ENCODE measurements around the gene PPDPF.
"Not testable (repeated sequence)": the region's sequence is repeated elsewhere in the genome, so short reads cannot be mapped to it uniquely, and the experiment has no call there.

Gene PPDPF

DNA sequence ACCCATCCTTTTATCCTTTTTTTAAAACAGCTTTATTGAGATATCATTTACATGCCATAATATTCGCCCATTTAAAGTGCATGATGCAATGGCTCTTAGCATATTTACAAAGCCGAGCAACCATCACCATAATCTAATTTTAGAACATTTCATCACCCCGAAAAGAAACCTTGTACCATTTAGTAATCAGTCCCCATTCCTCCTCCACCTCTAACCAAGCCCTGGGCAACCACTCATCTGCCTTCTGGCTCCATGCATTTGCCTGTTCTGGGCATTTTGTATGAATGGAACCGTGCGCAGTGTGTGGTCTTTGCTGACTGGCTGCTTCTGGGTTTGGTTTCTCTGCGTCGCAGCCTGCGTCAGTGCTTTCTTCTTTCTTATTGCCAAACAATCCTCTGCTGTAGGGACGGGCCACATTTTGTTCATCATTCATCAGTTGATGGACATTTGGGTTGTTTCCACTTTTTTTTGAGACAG lies 11.4 kb upstream of the PPDPF start:
- Histone ChIP-seq H3K4me1 (ENCODE audit: control insufficient read depth, insufficient read depth, low read length) (no peaks in the 10 kb centered on the region), H3K4me3 (ENCODE audit: insufficient read depth, low read depth, low read length) (no peak overlapping the region), H3K27ac (ENCODE audit: insufficient read depth, low read depth, low read length, poor library complexity, severe bottlenecking) (no peak overlapping the region), H3K36me3 (ENCODE audit: control insufficient read depth, insufficient read depth, low read length) (no peaks in the 10 kb centered on the region), H3K27me3 (ENCODE audit: control insufficient read depth, insufficient read depth, low read length, poor library complexity, severe bottlenecking) (no peaks in the 10 kb centered on the region), H3K9me3 (ENCODE audit: control insufficient read depth, low read length) (no peaks in the 10 kb centered on the region)
- 88 to 94% methylated on average over 9 of the region's 9 CpGs for WGBS, 2 experiments

DNA sequence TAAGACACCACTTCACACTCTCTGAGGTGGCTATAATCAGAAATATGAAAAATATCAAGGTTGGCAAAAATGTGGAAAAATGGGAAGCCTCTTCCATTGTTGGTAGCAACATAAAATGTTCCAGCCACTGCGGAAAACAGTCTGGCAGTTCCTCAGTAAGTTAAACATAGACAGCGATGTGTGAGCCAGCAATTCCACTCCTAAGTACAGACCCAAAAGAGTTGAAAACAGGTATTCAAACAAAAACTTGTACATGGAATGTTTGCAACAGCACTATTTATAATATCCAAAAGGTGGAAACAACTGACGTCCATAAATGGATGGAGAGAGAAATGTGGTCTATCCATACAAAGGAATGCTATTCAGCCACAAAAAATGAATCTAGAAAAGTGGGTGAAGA lies 7.4 kb upstream of the PPDPF start:
- no peak overlapping the region for H3K4me3 ChIP-seq (ENCODE audit: insufficient read depth, low read depth, low read length)
- H3K4me1 ChIP-seq (ENCODE audit: control insufficient read depth, insufficient read depth, low read length), result peaks cover under 1% of the 10 kb centered on the region
- H3K36me3 ChIP-seq (ENCODE audit: control insufficient read depth, insufficient read depth, low read length), result no peaks in the 10 kb centered on the region
- H3K9me3 ChIP-seq (ENCODE audit: control insufficient read depth, low read length), result no peaks in the 10 kb centered on the region
- WGBS, 2 experiments, result 86 to 93% methylated on average over 3 of the region's 3 CpGs
- peaks cover 3% of the 10 kb centered on the region for H3K27me3 ChIP-seq (ENCODE audit: control insufficient read depth, insufficient read depth, low read length, poor library complexity, severe bottlenecking)
- H3K27ac ChIP-seq (ENCODE audit: insufficient read depth, low read depth, low read length, poor library complexity, severe bottlenecking), result no peak overlapping the region

DNA sequence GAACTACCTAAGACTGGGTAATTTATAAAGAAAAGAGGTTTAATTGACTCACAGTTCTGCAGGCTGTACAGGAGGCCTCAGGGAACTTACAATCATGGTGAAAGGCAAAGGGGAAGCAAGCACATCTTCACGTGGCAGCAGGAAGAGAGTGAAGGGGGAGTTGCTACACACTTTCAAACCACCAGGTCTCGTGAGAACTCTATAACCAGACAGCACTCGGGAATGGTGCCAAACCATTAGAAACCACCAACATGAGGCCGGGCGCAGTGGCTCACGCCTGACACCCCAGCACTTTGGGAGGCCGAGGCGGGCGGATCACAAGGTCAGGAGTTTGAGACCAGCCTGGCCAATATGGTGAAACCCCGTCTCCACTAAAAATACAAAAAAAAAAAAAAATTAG lies 6.0 kb upstream of the PPDPF start:
- H3K9me3 ChIP-seq (ENCODE audit: control insufficient read depth, low read length); H3K4me3 ChIP-seq (ENCODE audit: insufficient read depth, low read depth, low read length); H3K36me3 ChIP-seq (ENCODE audit: control insufficient read depth, insufficient read depth, low read length); H3K27ac ChIP-seq (ENCODE audit: insufficient read depth, low read depth, low read length, poor library complexity, severe bottlenecking): not testable (repeated sequence)
- H3K27me3 ChIP-seq (ENCODE audit: control insufficient read depth, insufficient read depth, low read length, poor library complexity, severe bottlenecking), result peaks cover 16% of the 10 kb centered on the region
- H3K4me1 ChIP-seq (ENCODE audit: control insufficient read depth, insufficient read depth, low read length), result peaks cover 10% of the 10 kb centered on the region
- 82 to 88% methylated on average over 9 to 10 of the region's 10 CpGs for WGBS, 2 experiments

DNA sequence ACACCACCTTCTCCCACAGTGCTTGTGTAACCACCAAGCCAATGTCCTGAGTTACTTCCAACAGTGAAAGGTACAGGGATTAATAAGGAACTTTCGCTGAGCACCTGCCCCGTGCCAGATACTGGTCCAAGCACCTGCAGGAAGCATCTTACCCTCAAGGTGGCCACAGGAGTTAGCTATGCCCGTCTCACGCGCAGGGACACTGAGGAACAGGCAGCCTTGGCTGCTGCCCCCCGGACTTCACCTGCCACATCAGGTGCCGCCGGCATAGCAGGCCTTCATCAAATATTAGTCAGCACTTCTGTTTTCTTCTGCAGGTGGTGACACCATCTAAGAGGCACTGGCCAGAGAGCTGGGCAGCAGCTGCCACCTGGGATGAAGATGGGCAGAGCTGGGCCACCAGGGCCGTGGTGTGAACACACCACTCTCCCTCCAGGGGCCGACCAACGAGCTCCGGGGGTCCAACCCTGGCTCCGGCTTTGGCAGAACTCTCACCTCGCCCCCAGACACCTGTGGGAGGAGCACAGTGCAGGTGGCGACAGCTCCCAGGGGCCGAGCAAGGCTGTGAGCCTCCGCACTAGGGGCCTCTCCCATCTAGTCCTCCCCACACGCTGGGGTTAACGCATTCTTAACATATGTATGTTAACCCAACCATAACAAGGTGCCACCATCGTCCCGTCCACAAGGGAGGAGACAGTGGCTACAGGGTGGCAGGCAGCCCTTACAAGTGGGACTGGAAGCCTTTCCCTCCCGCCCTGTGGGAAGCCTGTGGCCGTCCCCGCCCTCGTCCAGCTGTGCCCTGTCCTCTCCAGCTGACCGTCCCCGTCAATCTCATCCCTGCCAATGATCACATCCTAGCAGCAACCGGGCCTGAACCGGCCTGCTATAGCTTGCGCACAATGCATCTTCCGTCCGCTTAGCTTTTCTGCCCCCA lies 2.9 kb upstream of the PPDPF start:
- Histone ChIP-seq H3K36me3 (ENCODE audit: control insufficient read depth, insufficient read depth, low read length) (peaks cover 6% of the 10 kb centered on the region), H3K9me3 (ENCODE audit: control insufficient read depth, low read length) (no peaks in the 10 kb centered on the region), H3K4me1 (ENCODE audit: control insufficient read depth, insufficient read depth, low read length) (peaks cover 10% of the 10 kb centered on the region), H3K4me3 (ENCODE audit: insufficient read depth, low read depth, low read length) (no peak overlapping the region), H3K27ac (ENCODE audit: insufficient read depth, low read depth, low read length, poor library complexity, severe bottlenecking) (no peak overlapping the region), H3K27me3 (ENCODE audit: control insufficient read depth, insufficient read depth, low read length, poor library complexity, severe bottlenecking) (peaks cover 24% of the 10 kb centered on the region)
- 88% methylated on average over 32 of the region's 32 CpGs for WGBS, 2 experiments

DNA sequence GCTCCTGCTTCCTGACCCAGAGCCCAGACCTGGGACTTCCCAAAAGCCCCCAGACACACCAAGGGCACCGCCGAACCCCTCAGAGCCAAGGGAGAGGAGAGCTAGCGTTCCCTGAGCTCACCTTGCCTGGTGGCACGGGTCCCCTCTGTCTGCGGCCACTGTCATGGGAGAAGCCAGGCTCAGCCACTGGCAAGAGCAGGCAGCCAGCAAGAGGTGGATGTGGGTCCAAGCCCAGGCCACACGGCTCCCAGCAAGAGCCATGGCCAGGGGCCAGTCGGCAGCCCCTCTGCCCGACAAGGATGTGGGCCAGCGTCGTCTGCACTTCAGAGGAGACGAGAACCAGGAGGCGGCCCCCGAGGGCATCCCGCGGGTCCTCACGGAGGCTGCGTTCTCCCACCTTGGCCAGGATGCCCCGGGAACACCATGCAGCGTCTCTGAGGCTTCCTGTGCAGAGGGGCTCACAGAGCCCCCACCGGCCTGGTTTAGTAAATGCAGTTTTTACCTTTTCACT lies 2.2 kb upstream of the PPDPF start:
- WGBS, 2 experiments, result 69 to 74% methylated on average over 20 of the region's 20 CpGs
- Histone ChIP-seq H3K36me3 (ENCODE audit: control insufficient read depth, insufficient read depth, low read length) (peaks cover 12% of the 10 kb centered on the region), H3K4me3 (ENCODE audit: insufficient read depth, low read depth, low read length) (no peak overlapping the region), H3K4me1 (ENCODE audit: control insufficient read depth, insufficient read depth, low read length) (peaks cover 10% of the 10 kb centered on the region), H3K27ac (ENCODE audit: insufficient read depth, low read depth, low read length, poor library complexity, severe bottlenecking) (no peak overlapping the region), H3K9me3 (ENCODE audit: control insufficient read depth, low read length) (no peaks in the 10 kb centered on the region), H3K27me3 (ENCODE audit: control insufficient read depth, insufficient read depth, low read length, poor library complexity, severe bottlenecking) (peaks cover 24% of the 10 kb centered on the region)

DNA sequence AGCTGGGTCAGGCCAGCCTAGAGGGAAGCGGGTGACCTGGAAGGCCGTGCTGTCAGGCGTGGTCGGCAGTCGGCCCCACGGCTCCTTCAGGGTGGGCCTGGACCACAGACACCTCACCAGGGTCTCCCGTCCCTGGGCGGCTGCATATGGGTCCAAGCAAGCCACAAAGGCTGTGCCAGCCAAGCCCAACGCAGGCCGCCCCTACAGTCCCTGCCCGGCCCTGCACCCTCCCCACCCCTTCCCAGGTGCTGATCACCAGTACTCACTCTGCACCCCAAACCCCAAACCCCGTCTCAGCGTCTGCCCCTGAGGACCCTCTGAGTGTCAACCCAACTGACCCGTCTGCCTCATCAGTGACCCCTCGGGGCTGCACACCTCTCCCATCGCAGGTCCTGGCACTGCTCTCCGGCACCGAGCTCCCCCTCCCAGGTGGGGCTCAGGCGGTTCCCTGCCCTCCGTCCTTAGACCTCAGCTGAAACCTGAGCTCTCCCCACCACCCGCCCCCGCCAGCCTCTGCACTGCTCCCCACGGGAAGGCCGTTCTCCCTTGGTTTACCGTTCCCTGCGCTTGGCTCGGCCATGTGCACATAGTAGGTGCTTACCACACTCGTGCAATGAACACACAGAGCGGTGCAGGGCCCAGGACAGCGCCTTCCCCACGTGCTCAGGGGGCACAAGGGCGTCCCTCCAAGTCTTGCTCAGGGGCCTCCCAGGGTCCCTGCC lies 1.5 kb upstream of the PPDPF start:
- Histone ChIP-seq H3K36me3 (ENCODE audit: control insufficient read depth, insufficient read depth, low read length) (peaks cover 17% of the 10 kb centered on the region), H3K9me3 (ENCODE audit: control insufficient read depth, low read length) (no peaks in the 10 kb centered on the region), H3K27me3 (ENCODE audit: control insufficient read depth, insufficient read depth, low read length, poor library complexity, severe bottlenecking) (peaks cover 24% of the 10 kb centered on the region), H3K4me1 (ENCODE audit: control insufficient read depth, insufficient read depth, low read length) (peaks cover 10% of the 10 kb centered on the region), H3K4me3 (ENCODE audit: insufficient read depth, low read depth, low read length) (peak overlapping the region; percentile 76), H3K27ac (ENCODE audit: insufficient read depth, low read depth, low read length, poor library complexity, severe bottlenecking) (no peak overlapping the region)
- WGBS, 2 experiments, result 67 to 68% methylated on average over 32 of the region's 32 CpGs

DNA sequence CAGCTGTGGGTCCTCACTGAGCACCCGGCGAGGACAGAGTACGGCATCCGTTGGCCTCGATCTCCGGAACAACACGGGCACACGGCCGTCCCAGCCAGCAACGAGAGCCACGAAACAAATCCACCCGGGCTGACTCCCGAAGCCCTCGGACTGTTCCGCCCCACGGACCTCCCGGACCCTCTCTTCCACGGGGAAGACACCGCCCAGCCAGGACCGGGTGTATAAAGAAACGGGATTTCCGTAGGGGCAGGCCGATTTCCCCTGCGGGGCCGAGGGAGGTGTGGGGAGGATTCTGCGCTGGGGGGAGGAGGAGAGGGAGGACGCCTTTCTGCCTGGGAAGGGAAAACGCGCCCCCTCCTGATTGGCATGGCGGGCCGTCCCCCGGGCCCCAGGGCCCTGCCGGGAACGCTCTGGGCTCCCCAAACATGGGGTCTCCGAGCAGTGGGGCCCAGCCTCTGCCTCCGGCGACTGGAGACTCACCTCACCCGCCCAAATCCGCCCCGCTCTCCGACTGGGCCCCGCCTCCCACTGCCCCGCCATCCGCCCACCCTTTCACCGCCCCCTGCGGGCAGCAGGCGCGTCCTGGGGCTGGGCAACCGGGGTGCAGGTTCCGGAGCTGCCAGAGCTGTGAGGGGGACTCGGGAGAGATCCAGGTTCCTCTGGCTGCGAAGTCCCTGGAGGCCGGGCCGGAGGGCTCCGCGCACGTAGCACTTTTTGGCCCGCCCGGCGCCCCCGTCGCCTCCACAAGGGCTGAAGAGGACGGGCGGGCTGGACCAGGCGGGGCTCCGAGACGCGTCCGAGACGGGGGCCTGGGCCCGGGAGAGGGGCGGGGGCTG lies 679 bp upstream of the PPDPF start:
- no peaks in the 10 kb centered on the region for H3K9me3 ChIP-seq (ENCODE audit: control insufficient read depth, low read length)
- H3K27me3 ChIP-seq (ENCODE audit: control insufficient read depth, insufficient read depth, low read length, poor library complexity, severe bottlenecking), result peaks cover 24% of the 10 kb centered on the region
- H3K36me3 ChIP-seq (ENCODE audit: control insufficient read depth, insufficient read depth, low read length), result peaks cover 17% of the 10 kb centered on the region
- 8 to 9% methylated on average over 72 of the region's 72 CpGs for WGBS, 2 experiments
- H3K4me1 ChIP-seq (ENCODE audit: control insufficient read depth, insufficient read depth, low read length), result peaks cover 10% of the 10 kb centered on the region
- peak overlapping the region; percentile 96 for H3K27ac ChIP-seq (ENCODE audit: insufficient read depth, low read depth, low read length, poor library complexity, severe bottlenecking)
- H3K4me3 ChIP-seq (ENCODE audit: insufficient read depth, low read depth, low read length), result peak overlapping the region; percentile 76

DNA sequence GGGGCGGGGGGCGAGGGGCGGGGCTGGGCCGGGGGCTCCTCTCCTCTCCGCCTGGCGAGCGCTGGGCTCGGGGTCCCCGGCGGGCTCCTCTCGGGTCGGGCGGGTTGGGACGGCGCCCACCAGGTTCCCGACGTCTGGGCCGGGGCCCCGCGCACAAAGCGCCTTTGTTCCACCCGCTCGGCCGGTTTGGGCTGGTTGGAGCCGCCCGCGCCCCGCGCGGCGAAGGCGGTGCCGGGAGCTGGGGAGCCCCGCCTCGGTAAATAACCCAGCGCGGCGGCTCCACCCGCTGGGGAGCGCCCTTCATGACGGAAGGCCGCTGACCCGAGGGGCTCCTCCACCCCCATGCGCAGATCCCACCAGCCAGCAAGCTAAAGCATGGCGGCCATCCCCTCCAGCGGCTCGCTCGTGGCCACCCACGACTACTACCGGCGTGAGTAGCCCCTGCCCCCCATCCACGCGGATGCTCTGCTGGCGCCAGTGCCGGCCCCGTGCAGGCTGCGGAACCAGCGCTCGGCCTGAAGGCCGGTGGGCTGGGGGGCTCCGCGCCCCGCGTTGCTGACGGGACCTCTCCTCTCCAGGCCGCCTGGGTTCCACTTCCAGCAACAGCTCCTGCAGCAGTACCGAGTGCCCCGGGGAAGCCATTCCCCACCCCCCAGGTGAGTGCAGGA lies 503 bp downstream of the PPDPF start:
- Histone ChIP-seq H3K27me3 (ENCODE audit: control insufficient read depth, insufficient read depth, low read length, poor library complexity, severe bottlenecking) (peaks cover 24% of the 10 kb centered on the region), H3K36me3 (ENCODE audit: control insufficient read depth, insufficient read depth, low read length) (peaks cover 17% of the 10 kb centered on the region), H3K27ac (ENCODE audit: insufficient read depth, low read depth, low read length, poor library complexity, severe bottlenecking) (peak overlapping the region; percentile 96), H3K9me3 (ENCODE audit: control insufficient read depth, low read length) (no peaks in the 10 kb centered on the region), H3K4me1 (ENCODE audit: control insufficient read depth, insufficient read depth, low read length) (peaks cover 10% of the 10 kb centered on the region), H3K4me3 (ENCODE audit: insufficient read depth, low read depth, low read length) (peak overlapping the region; percentile 76)
- WGBS, 2 experiments, result 0 to 1% methylated on average over 68 of the region's 68 CpGs

DNA sequence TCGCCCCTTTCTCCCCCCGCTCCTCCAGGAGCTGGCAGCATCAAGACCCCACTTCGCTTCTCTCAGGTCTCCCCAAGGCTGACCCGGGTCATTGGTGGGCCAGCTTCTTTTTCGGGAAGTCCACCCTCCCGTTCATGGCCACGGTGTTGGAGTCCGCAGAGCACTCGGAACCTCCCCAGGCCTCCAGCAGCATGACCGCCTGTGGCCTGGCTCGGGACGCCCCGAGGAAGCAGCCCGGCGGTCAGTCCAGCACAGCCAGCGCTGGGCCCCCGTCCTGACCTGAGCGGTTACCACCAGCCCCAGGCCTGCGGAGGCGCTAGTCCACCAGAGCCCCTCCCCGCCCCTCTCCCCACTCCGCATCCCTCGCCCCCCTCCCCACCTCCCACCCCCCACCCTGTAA lies 1.0 kb downstream of the PPDPF start:
- whole genome bisulfite sequencing, 2 experiments, result 12% methylated on average over 20 of the region's 23 CpGs
- Histone ChIP-seq H3K36me3 (ENCODE audit: control insufficient read depth, insufficient read depth, low read length) (peaks cover 17% of the 10 kb centered on the region), H3K4me1 (ENCODE audit: control insufficient read depth, insufficient read depth, low read length) (peaks cover 10% of the 10 kb centered on the region), H3K27ac (ENCODE audit: insufficient read depth, low read depth, low read length, poor library complexity, severe bottlenecking) (no peak overlapping the region), H3K4me3 (ENCODE audit: insufficient read depth, low read depth, low read length) (peak overlapping the region; percentile 76), H3K9me3 (ENCODE audit: control insufficient read depth, low read length) (no peaks in the 10 kb centered on the region), H3K27me3 (ENCODE audit: control insufficient read depth, insufficient read depth, low read length, poor library complexity, severe bottlenecking) (peaks cover 24% of the 10 kb centered on the region)
